ENCODE data around the gene SYNGR4. TPM values are rescaled to one million over a fixed set of nuclear protein-coding genes. Genes with fewer than 3 reads are reported as not detected.

Gene SYNGR4
- total RNA-seq, 4 donors from 2014 or later, result not detected

DNA sequence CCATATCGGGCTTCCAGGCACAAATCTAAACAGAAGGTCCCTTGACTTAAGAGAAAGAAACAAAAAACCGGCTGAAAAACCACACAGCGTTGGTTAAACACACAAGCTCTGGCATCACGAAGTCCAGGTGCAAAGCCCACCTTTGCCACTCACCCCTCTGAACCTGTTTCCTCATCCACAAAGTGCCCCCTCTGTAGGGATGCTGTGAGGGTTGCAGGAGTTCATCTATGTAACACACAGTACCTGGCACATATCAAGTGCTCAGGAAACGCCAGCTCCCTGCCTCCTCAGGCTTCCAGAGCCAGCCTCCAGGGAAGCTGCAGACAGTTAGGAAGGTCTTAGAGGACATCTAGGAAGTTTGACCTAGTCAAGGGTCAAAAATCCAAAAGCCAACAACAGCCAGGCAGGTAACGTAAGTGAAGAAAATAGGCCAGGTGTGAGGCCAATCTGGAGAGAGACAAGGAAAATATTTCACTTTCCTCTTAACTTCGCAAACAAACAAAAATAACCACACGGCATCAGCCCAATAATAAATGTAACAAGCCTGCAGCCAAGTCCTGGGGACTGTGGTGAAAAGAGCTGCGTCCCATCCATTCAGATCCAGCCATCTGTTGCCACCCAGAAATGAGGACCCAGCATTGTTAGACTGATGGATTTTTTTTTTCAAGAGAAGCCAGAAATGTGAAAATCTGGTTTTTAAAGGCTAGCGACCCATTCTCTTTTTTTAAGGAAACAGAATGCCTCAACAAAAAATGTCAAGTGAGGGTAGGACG lies 17.2 kb downstream of the SYNGR4 start:
- DNase-seq (no peak), ATAC-seq (no peak)
- no peak for TF ChIP-seq POLR2A (IDR thresholded peaks at IDR 0.05)
- TF ChIP-seq, protein P1, sequence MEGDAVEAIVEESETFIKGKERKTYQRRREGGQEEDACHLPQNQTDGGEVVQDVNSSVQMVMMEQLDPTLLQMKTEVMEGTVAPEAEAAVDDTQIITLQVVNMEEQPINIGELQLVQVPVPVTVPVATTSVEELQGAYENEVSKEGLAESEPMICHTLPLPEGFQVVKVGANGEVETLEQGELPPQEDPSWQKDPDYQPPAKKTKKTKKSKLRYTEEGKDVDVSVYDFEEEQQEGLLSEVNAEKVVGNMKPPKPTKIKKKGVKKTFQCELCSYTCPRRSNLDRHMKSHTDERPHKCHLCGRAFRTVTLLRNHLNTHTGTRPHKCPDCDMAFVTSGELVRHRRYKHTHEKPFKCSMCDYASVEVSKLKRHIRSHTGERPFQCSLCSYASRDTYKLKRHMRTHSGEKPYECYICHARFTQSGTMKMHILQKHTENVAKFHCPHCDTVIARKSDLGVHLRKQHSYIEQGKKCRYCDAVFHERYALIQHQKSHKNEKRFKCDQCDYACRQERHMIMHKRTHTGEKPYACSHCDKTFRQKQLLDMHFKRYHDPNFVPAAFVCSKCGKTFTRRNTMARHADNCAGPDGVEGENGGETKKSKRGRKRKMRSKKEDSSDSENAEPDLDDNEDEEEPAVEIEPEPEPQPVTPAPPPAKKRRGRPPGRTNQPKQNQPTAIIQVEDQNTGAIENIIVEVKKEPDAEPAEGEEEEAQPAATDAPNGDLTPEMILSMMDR (IDR thresholded peaks at IDR 0.05 in 4 of 5, conservative IDR thresholded peaks at IDR 0.05 in 1 of 5), result no peak
- Histone ChIP-seq H3K36me3 (peaks cover 0 to 45% of the 10 kb centered on the region in 2 donors), H3K27me3 (no peaks in the 10 kb centered on the region), H3K4me1 (no peaks in the 10 kb centered on the region), H3K9me3 (no peaks in the 10 kb centered on the region), H3K4me3 (no peak overlapping the region), H3K27ac (no peak overlapping the region)
- in situ Hi-C loops (cut with MboI; ENCODE audit: low sequenced_read_pairs in 4 of 4) (no loop called here), intact Hi-C loops (cut with DNase I; ENCODE audit: low total_unique reads) (no loop called here)

- intact Hi-C loops (cut with DNase I; ENCODE audit: low total_unique reads), result no loop called here
- ATAC-seq, result no peak
Observed at GRCh38 chr19:48382286-48382685, 18.1 kb downstream of the SYNGR4 start.

GRCh38 chr19:48385461-48386087 lies 21.4 kb downstream of the SYNGR4 start:
- no peak overlapping the region for H3K27ac ChIP-seq
- H3K4me1 ChIP-seq, result peaks cover 4 to 6% of the 10 kb centered on the region in 2 donors
- H3K27me3 ChIP-seq, result no peaks in the 10 kb centered on the region
- ATAC-seq (no peak), DNase-seq (no peak)
- H3K9me3 ChIP-seq, result no peaks in the 10 kb centered on the region
- peaks cover 0 to 76% of the 10 kb centered on the region in 2 donors for H3K36me3 ChIP-seq
- TF ChIP-seq, protein P1 (IDR thresholded peaks at IDR 0.05 in 4 of 5, conservative IDR thresholded peaks at IDR 0.05 in 1 of 5), result no peak
- TF ChIP-seq POLR2A (IDR thresholded peaks at IDR 0.05), result no peak
- no peak overlapping the region for H3K4me3 ChIP-seq
- in situ Hi-C loops (cut with MboI; ENCODE audit: low sequenced_read_pairs in 4 of 4) (no loop called here), intact Hi-C loops (cut with DNase I; ENCODE audit: low total_unique reads) (no loop called here)

More at GRCh38 chr19:48382286-48382685, 18.1 kb downstream of the SYNGR4 start:
- Histone ChIP-seq H3K36me3 (peaks cover 0 to 54% of the 10 kb centered on the region in 2 donors), H3K4me3 (no peak overlapping the region), H3K9me3 (no peaks in the 10 kb centered on the region), H3K27me3 (no peaks in the 10 kb centered on the region), H3K4me1 (no peaks in the 10 kb centered on the region), H3K27ac (no peak overlapping the region)
- no peak for DNase-seq
- in situ Hi-C loops (cut with MboI; ENCODE audit: low sequenced_read_pairs in 4 of 4), result no loop called here
- TF ChIP-seq, protein P1 (IDR thresholded peaks at IDR 0.05 in 4 of 5, conservative IDR thresholded peaks at IDR 0.05 in 1 of 5), result no peak
- no peak for TF ChIP-seq POLR2A (IDR thresholded peaks at IDR 0.05)

DNA sequence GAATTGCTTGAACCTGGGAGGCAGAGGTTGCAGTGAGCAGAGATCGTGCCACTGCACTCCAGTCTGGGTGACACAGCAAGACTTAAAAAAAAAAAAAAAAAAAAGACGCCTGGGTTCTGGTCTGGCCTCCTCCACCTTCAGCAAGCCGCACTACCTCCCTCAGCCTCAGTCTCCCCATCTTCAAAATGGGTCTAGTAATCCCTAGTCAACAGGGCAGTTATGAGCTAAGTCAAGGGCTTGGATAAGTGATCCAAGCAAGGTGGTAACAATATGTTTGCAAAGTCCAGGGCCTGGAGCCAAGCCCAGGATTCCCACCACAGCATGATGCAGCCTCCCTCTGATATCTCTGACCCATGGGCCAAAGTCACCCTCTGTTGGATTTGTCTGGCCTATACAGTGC lies 22.8 kb downstream of the SYNGR4 start:
- Histone ChIP-seq H3K4me3 (no peak overlapping the region), H3K9me3 (no peaks in the 10 kb centered on the region), H3K27ac (no peak overlapping the region), H3K36me3 (peaks cover 0 to 75% of the 10 kb centered on the region in 2 donors), H3K27me3 (no peaks in the 10 kb centered on the region), H3K4me1 (peaks cover 4 to 6% of the 10 kb centered on the region in 2 donors)
- in situ Hi-C loops (cut with MboI; ENCODE audit: low sequenced_read_pairs in 4 of 4), result no loop called here
- no peak for ATAC-seq
- intact Hi-C loops (cut with DNase I; ENCODE audit: low total_unique reads), result no loop called here
- no peak for TF ChIP-seq POLR2A (IDR thresholded peaks at IDR 0.05)
- TF ChIP-seq, protein P1 (IDR thresholded peaks at IDR 0.05 in 4 of 5, conservative IDR thresholded peaks at IDR 0.05 in 1 of 5), result no peak
- DNase-seq, result no peak
